SIG-M5 (cell line): Measurements from ENCODE around the gene RBM45.
"Not testable (repeated sequence)": the region's sequence is repeated elsewhere in the genome, so short reads cannot be mapped to it uniquely, and the experiment has no call there.

Source experiments
- DNase-seq: peaks from one replicate; lab custom pipeline; 2025; lab: John Stamatoyannopoulos, UW

Gene RBM45

GRCh38 chr2:178106053-178106452 lies 6.2 kb upstream of the RBM45 start:
- no peak for DNase-seq

- DNase-seq, result no peak
These were observed 4.1 kb upstream of the RBM45 start for GRCh38 chr2:178108176-178108575.

GRCh38 chr2:178109813-178110212 lies 2.4 kb upstream of the RBM45 start:
- no peak for DNase-seq

- no peak for DNase-seq
These were observed 1.6 kb upstream of the RBM45 start for GRCh38 chr2:178110681-178111080.

GRCh38 chr2:178111743-178112142 lies 494 bp upstream of the RBM45 start:
- DNase-seq, result no peak

GRCh38 chr2:178114462-178114861 lies 2.2 kb downstream of the RBM45 start:
- no peak for DNase-seq

GRCh38 chr2:178115271-178115670 lies 3.0 kb downstream of the RBM45 start:
- no peak for DNase-seq

- no peak for DNase-seq
These were observed 5.5 kb downstream of the RBM45 start for GRCh38 chr2:178117725-178118124.

- DNase-seq, result no peak
These were observed 7.1 kb downstream of the RBM45 start for GRCh38 chr2:178119179-178119922.

GRCh38 chr2:178123163-178123562 lies 10.9 kb downstream of the RBM45 start:
- DNase-seq, result no peak

- DNase-seq, result no peak
These were observed 12.9 kb downstream of the RBM45 start for GRCh38 chr2:178125125-178125524.

GRCh38 chr2:178125862-178126261 lies 13.6 kb downstream of the RBM45 start:
- DNase-seq, result no peak

GRCh38 chr2:178128836-178129630 lies 16.8 kb downstream of the RBM45 start:
- DNase-seq, result no peak

- no peak for DNase-seq
These were observed 24.2 kb downstream of the RBM45 start for GRCh38 chr2:178136321-178137025.

GRCh38 chr2:178142274-178143065 lies 30.2 kb downstream of the RBM45 start:
- no peak for DNase-seq

GRCh38 chr2:178143481-178143880 lies 31.2 kb downstream of the RBM45 start:
- no peak for DNase-seq

GRCh38 chr2:178152033-178152432 lies 39.8 kb downstream of the RBM45 start:
- no peak for DNase-seq

GRCh38 chr2:178152542-178152941 lies 40.3 kb downstream of the RBM45 start:
- DNase-seq, result no peak

- no peak for DNase-seq
These were observed 40.7 kb downstream of the RBM45 start for GRCh38 chr2:178152977-178153376.

- DNase-seq, result not testable (repeated sequence)
These were observed 41.6 kb downstream of the RBM45 start for GRCh38 chr2:178153878-178154277.

GRCh38 chr2:178155524-178155923 lies 43.3 kb downstream of the RBM45 start:
- no peak for DNase-seq

- no peak for DNase-seq
These were observed 45.3 kb downstream of the RBM45 start for GRCh38 chr2:178157574-178157973.
